GM11168 (cell line): ENCODE measurements around the gene BPIFB6.

Source experiments
- in situ Hi-C: fragments of 300-500 bp; cut with MboI; formaldehyde crosslinking; loops from one replicate; pipeline ENCODE4 v1.12.0; 2022; ENCODE audit warnings: low sequenced_read_pairs; ENCODE audit not compliant: unreplicated experiment

Gene BPIFB6

GRCh38 chr20:33054791-33055190, 23.3 kb downstream of the BPIFB6 start:
- in situ Hi-C loops, result no loop called here

- in situ Hi-C loops, result no loop called here
Measured at GRCh38 chr20:33059136-33059535, 27.7 kb downstream of the BPIFB6 start.

- in situ Hi-C loops, result no loop called here
Measured at GRCh38 chr20:33059741-33060390, 28.4 kb downstream of the BPIFB6 start.

GRCh38 chr20:33061658-33062028, 30.2 kb downstream of the BPIFB6 start:
- in situ Hi-C loops, result no loop called here

GRCh38 chr20:33062105-33062824, 30.8 kb downstream of the BPIFB6 start:
- in situ Hi-C loops, result no loop called here

- in situ Hi-C loops, result no loop called here
Measured at GRCh38 chr20:33062825-33063149, 31.3 kb downstream of the BPIFB6 start.

- in situ Hi-C loops, result no loop called here
Measured at GRCh38 chr20:33063271-33063670, 31.8 kb downstream of the BPIFB6 start.

GRCh38 chr20:33064572-33065287, 33.3 kb downstream of the BPIFB6 start:
- in situ Hi-C loops, result no loop called here

- in situ Hi-C loops, result no loop called here
Measured at GRCh38 chr20:33065785-33066184, 34.3 kb downstream of the BPIFB6 start.

GRCh38 chr20:33067806-33068205, 36.4 kb downstream of the BPIFB6 start:
- in situ Hi-C loops, result no loop called here

GRCh38 chr20:33068251-33068939, 36.9 kb downstream of the BPIFB6 start:
- in situ Hi-C loops, result no loop called here

GRCh38 chr20:33069673-33070072, 38.2 kb downstream of the BPIFB6 start:
- in situ Hi-C loops, result no loop called here

GRCh38 chr20:33070111-33071053, 38.9 kb downstream of the BPIFB6 start:
- in situ Hi-C loops, result no loop called here

GRCh38 chr20:33071198-33071597, 39.8 kb downstream of the BPIFB6 start:
- in situ Hi-C loops, result no loop called here

GRCh38 chr20:33072362-33072761, 40.9 kb downstream of the BPIFB6 start:
- in situ Hi-C loops, result no loop called here

- in situ Hi-C loops, result no loop called here
Measured at GRCh38 chr20:33072813-33073212, 41.4 kb downstream of the BPIFB6 start.

- in situ Hi-C loops, result no loop called here
Measured at GRCh38 chr20:33074675-33075074, 43.2 kb downstream of the BPIFB6 start.

GRCh38 chr20:33075281-33075680, 43.8 kb downstream of the BPIFB6 start:
- in situ Hi-C loops, result no loop called here

GRCh38 chr20:33076662-33077372, 45.4 kb downstream of the BPIFB6 start:
- in situ Hi-C loops, result no loop called here
